Measurements from ENCODE around the gene ATP6V1G3.

The ATP6V1G3 gene

GRCh38 chr1:198493329-198493728 lies 47.2 kb downstream of the ATP6V1G3 start:
- no peak overlapping the region for H3K27ac ChIP-seq
- no peaks in the 10 kb centered on the region for H3K36me3 ChIP-seq (ENCODE audit: control insufficient read depth, insufficient read depth, low read length)
- H3K4me3 ChIP-seq (ENCODE audit: low read depth, low read length), result no peak overlapping the region
- no peak overlapping the region for H3K4me2 ChIP-seq (ENCODE audit: low read length)
- H2AFZ ChIP-seq, result no peak overlapping the region
- H3K27me3 ChIP-seq (ENCODE audit: control insufficient read depth, insufficient read depth, low read length), result no peaks in the 10 kb centered on the region
- TF ChIP-seq CTCF (IDR thresholded peaks at IDR 0.05), result no peak
- no peak overlapping the region for H3K9ac ChIP-seq
- peaks cover 5% of the 10 kb centered on the region for H3K4me1 ChIP-seq
- H3K79me2 ChIP-seq, result no peaks in the 10 kb centered on the region
- H3K9me3 ChIP-seq (ENCODE audit: control insufficient read depth, low read length), result no peaks in the 10 kb centered on the region

- Histone ChIP-seq H3K9ac (no peak overlapping the region), H3K36me3 (ENCODE audit: control insufficient read depth, insufficient read depth, low read length) (no peaks in the 10 kb centered on the region), H2AFZ (no peak overlapping the region), H3K27ac (no peak overlapping the region), H3K4me2 (ENCODE audit: low read length) (no peak overlapping the region), H3K9me3 (ENCODE audit: control insufficient read depth, low read length) (no peaks in the 10 kb centered on the region), H3K79me2 (no peaks in the 10 kb centered on the region), H3K4me3 (ENCODE audit: low read depth, low read length) (no peak overlapping the region), H3K4me1 (peaks cover 3% of the 10 kb centered on the region), H3K27me3 (ENCODE audit: control insufficient read depth, insufficient read depth, low read length) (no peaks in the 10 kb centered on the region)
- TF ChIP-seq CTCF (IDR thresholded peaks at IDR 0.05), result no peak
These were observed 47.6 kb downstream of the ATP6V1G3 start for GRCh38 chr1:198492872-198493271.

- no peak overlapping the region for H3K4me3 ChIP-seq (ENCODE audit: low read depth, low read length)
- TF ChIP-seq CTCF (IDR thresholded peaks at IDR 0.05), result no peak
- no peak overlapping the region for H3K27ac ChIP-seq
- H3K9me3 ChIP-seq (ENCODE audit: control insufficient read depth, low read length), result no peaks in the 10 kb centered on the region
- H3K4me1 ChIP-seq, result no peaks in the 10 kb centered on the region
- no peak overlapping the region for H3K9ac ChIP-seq
- H3K79me2 ChIP-seq, result no peaks in the 10 kb centered on the region
- no peaks in the 10 kb centered on the region for H3K36me3 ChIP-seq (ENCODE audit: control insufficient read depth, insufficient read depth, low read length)
- no peak overlapping the region for H3K4me2 ChIP-seq (ENCODE audit: low read length)
- no peak overlapping the region for H2AFZ ChIP-seq
- no peaks in the 10 kb centered on the region for H3K27me3 ChIP-seq (ENCODE audit: control insufficient read depth, insufficient read depth, low read length)
These were observed 48.9 kb downstream of the ATP6V1G3 start for GRCh38 chr1:198491596-198491995.

- Histone ChIP-seq H3K27ac (no peak overlapping the region), H3K9ac (no peak overlapping the region), H3K4me3 (ENCODE audit: low read depth, low read length) (no peak overlapping the region), H2AFZ (no peak overlapping the region), H3K27me3 (ENCODE audit: control insufficient read depth, insufficient read depth, low read length) (no peaks in the 10 kb centered on the region), H3K4me1 (no peaks in the 10 kb centered on the region), H3K79me2 (no peaks in the 10 kb centered on the region), H3K36me3 (ENCODE audit: control insufficient read depth, insufficient read depth, low read length) (no peaks in the 10 kb centered on the region), H3K9me3 (ENCODE audit: control insufficient read depth, low read length) (no peaks in the 10 kb centered on the region), H3K4me2 (ENCODE audit: low read length) (no peak overlapping the region)
- no peak for TF ChIP-seq CTCF (IDR thresholded peaks at IDR 0.05)
These were observed 49.5 kb downstream of the ATP6V1G3 start for GRCh38 chr1:198491028-198491427.

GRCh38 chr1:198490224-198490623 lies 50.3 kb downstream of the ATP6V1G3 start:
- H3K4me2 ChIP-seq (ENCODE audit: low read length), result no peak overlapping the region
- no peak overlapping the region for H3K27ac ChIP-seq
- no peaks in the 10 kb centered on the region for H3K9me3 ChIP-seq (ENCODE audit: control insufficient read depth, low read length)
- H3K9ac ChIP-seq, result no peak overlapping the region
- no peaks in the 10 kb centered on the region for H3K4me1 ChIP-seq
- no peak overlapping the region for H3K4me3 ChIP-seq (ENCODE audit: low read depth, low read length)
- H3K79me2 ChIP-seq, result no peaks in the 10 kb centered on the region
- H2AFZ ChIP-seq, result no peak overlapping the region
- H3K36me3 ChIP-seq (ENCODE audit: control insufficient read depth, insufficient read depth, low read length), result no peaks in the 10 kb centered on the region
- H3K27me3 ChIP-seq (ENCODE audit: control insufficient read depth, insufficient read depth, low read length), result no peaks in the 10 kb centered on the region
- TF ChIP-seq CTCF (IDR thresholded peaks at IDR 0.05), result no peak

Data from parathyroid adenoma (tissue), 2 donors.